Mucosa of rectum (tissue), 2 donors: ENCODE measurements around the gene HMCES.

Experiments
- H3K27ac ChIP-seq, 2 donors: one replicate each; pipeline ENCODE4 v1.7.0; 2013; ENCODE audit warnings: inconsistent platforms in 2 of 2, low read depth in 2 of 2, low read length in 2 of 2
- H3K27me3 ChIP-seq, 2 donors: one replicate each; pipeline ENCODE4 v1.7.0; 2013; ENCODE audit warnings: low read length in 2 of 2; ENCODE audit not compliant: control insufficient read depth in 2 of 2, insufficient read depth in 2 of 2
- H3K36me3 ChIP-seq, 2 donors: one replicate each; pipeline ENCODE4 v1.7.0; 2013; ENCODE audit warnings: low read length in 2 of 2; ENCODE audit not compliant: control insufficient read depth in 2 of 2, insufficient read depth in 2 of 2
- H3K4me1 ChIP-seq, 2 donors: one replicate each; pipeline ENCODE4 v1.7.0; 2013; ENCODE audit warnings: low read length in 2 of 2, mild to moderate bottlenecking in 1 of 2; ENCODE audit not compliant: control insufficient read depth in 2 of 2, insufficient read depth in 2 of 2
- H3K4me3 ChIP-seq, 2 donors: one replicate each; pipeline ENCODE4 v1.7.0; 2013; ENCODE audit warnings: low read length in 2 of 2
- H3K9ac ChIP-seq, 2 donors: one replicate each; pipeline ENCODE4 v1.7.0; 2013; ENCODE audit warnings: low read length in 2 of 2, low read depth in 1 of 2, mild to moderate bottlenecking in 1 of 2
- H3K9me3 ChIP-seq, 2 donors: one replicate each; pipeline ENCODE4 v1.7.0; 2013; ENCODE audit warnings: low read length in 2 of 2; ENCODE audit not compliant: control insufficient read depth in 2 of 2
- donor health status: healthy.
- donor health status: Normal muscosa, but diverticular disease.

The HMCES gene

DNA sequence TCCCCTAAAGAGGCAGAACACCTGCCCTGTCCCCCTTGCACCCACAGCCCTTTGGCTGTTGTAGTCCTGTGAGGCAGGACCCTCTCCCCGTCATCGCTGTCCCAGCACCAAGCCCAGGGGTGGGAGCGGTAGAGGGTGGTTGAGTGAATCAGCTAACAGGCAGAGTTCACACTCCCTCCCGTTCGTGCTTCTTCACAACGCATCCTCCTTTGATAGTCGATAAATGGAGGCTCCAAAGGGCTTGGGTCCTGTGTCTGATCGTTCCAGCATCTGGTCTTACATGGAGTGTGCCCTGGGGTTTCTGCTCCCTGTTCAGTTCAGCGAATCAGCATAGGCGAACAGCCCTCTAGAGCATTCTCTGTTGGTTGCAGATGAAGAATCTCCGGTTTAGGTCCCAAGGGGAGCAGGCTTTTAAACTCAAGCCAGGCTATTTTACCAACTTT is 820 bp upstream of the HMCES start:
- peaks cover 39 to 48% of the 10 kb centered on the region in 2 donors for H3K36me3 ChIP-seq
- H3K27me3 ChIP-seq, result no peaks in the 10 kb centered on the region
- peak overlapping the region; percentile 83 to 94 for H3K4me3 ChIP-seq
- H3K4me1 ChIP-seq, result peaks cover 10 to 13% of the 10 kb centered on the region in 2 donors
- H3K9ac ChIP-seq, result peak overlapping the region; percentile 86 to 90
- H3K27ac ChIP-seq, result peak overlapping the region; percentile 93 to 94
- H3K9me3 ChIP-seq, result no peaks in the 10 kb centered on the region

DNA sequence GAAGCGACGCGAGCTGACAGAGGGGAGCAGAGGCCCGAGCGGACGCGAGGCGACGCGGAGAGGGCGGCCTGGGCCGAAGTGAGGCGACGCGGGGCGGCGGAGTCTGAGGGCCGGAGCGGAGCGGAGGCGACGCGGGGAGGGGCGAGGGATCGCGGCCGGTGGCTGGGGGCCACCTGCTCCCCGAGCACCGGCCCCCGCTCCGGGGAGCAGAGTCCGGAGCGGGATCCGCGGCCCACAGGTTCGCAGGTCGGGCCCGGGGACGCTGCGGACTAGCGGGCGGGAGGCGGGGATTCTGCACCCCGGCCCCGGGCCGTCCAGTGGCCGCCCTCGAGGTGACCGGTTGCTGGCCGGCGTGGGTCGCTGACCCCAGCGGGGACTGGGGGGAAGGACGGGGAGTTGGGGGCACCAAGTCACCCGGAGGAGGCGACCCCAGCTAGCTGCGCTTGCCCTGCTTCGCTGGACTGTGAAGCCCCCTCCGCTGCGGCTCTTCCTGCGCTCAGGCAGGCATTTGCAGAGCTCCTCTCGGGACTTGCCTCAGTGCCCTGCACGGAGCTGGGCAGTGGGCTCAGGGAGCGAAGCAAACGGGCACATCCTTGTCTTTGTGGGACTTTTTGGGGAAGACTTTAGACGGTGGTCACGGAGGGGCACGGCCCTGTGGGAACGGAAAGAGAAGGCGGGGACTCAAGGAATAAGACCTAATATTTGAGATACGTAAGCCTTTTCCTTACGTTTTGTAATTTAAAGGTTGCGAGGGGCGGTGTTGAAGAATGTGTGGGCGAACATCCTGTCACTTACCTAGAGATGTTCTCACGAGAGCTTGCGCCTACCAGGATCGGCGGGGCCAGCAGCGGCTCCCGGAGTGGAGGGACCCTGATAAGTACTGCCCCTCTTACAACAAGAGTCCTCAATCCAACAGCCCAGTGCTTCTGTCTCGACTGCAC is 566 bp downstream of the HMCES start:
- Histone ChIP-seq H3K4me3 (peak overlapping the region; percentile 83 to 94), H3K9ac (peak overlapping the region; percentile 89 to 90), H3K27me3 (no peaks in the 10 kb centered on the region), H3K36me3 (peaks cover 33 to 35% of the 10 kb centered on the region in 2 donors), H3K4me1 (peaks cover 10 to 13% of the 10 kb centered on the region in 2 donors), H3K9me3 (no peaks in the 10 kb centered on the region), H3K27ac (peak overlapping the region; percentile 93 to 94)

DNA sequence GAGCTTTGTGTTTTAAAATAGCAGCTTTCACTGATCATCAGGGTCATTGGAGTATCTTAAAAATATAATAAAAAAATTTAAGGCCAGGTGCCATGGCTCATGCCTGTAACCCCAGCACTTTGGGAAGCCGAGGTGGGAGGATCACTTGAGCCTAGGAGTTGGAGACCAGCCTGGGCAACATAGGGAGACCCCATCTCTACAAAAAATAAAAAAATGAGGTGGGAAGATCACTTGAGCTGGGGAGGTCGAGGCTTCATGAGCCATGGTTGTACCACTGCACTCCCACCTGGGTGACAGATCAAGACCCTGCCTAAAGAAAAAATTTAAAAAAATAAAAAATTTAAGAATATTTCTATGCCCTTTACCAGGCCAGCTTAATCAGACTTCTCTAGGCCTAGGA is 1.5 kb downstream of the HMCES start:
- Histone ChIP-seq H3K4me1 (peaks cover 10 to 13% of the 10 kb centered on the region in 2 donors), H3K27ac (no peak overlapping the region)

GRCh38 chr3:129281726-129282125 is 3.1 kb downstream of the HMCES start:
- Histone ChIP-seq H3K9ac (no peak overlapping the region), H3K27me3 (no peaks in the 10 kb centered on the region), H3K36me3 (peaks cover 9 to 12% of the 10 kb centered on the region in 2 donors), H3K4me3 (no peak overlapping the region), H3K9me3 (no peaks in the 10 kb centered on the region), H3K4me1 (peaks cover 10 to 13% of the 10 kb centered on the region in 2 donors), H3K27ac (peak overlapping the region in 1 of 2 donors; percentile 61)

More for the DNA sequence above, 1.5 kb downstream of the HMCES start:
- Histone ChIP-seq H3K36me3 (peaks cover 23 to 26% of the 10 kb centered on the region in 2 donors), H3K9me3 (no peaks in the 10 kb centered on the region), H3K27me3 (no peaks in the 10 kb centered on the region), H3K4me3 (peak overlapping the region in 1 of 2 donors; percentile 94), H3K9ac (no peak overlapping the region)

GRCh38 chr3:129282727-129283327 is 4.2 kb downstream of the HMCES start:
- Histone ChIP-seq H3K36me3 (peaks cover under 1 to 2% of the 10 kb centered on the region in 2 donors), H3K9me3 (no peaks in the 10 kb centered on the region), H3K4me1 (peaks cover 7% of the 10 kb centered on the region in 2 donors), H3K27ac (peak overlapping the region; percentile 1 to 61), H3K4me3 (no peak overlapping the region), H3K27me3 (no peaks in the 10 kb centered on the region), H3K9ac (no peak overlapping the region)

GRCh38 chr3:129286081-129286480 is 7.4 kb downstream of the HMCES start:
- no peak overlapping the region for H3K27ac ChIP-seq
- H3K4me3 ChIP-seq, result no peak overlapping the region
- peaks cover 10 to 13% of the 10 kb centered on the region in 2 donors for H3K36me3 ChIP-seq
- H3K4me1 ChIP-seq, result no peaks in the 10 kb centered on the region
- no peaks in the 10 kb centered on the region for H3K9me3 ChIP-seq
- no peak overlapping the region for H3K9ac ChIP-seq
- no peaks in the 10 kb centered on the region for H3K27me3 ChIP-seq

GRCh38 chr3:129288446-129288845 is 9.8 kb downstream of the HMCES start:
- H3K9ac ChIP-seq, result no peak overlapping the region
- peaks cover 10 to 16% of the 10 kb centered on the region in 2 donors for H3K36me3 ChIP-seq
- H3K4me1 ChIP-seq, result no peaks in the 10 kb centered on the region
- H3K27ac ChIP-seq, result no peak overlapping the region
- H3K4me3 ChIP-seq, result no peak overlapping the region
- no peaks in the 10 kb centered on the region for H3K27me3 ChIP-seq
- H3K9me3 ChIP-seq, result no peaks in the 10 kb centered on the region

- Histone ChIP-seq H3K27ac (no peak overlapping the region), H3K9ac (no peak overlapping the region), H3K4me1 (no peaks in the 10 kb centered on the region), H3K9me3 (no peaks in the 10 kb centered on the region), H3K36me3 (peaks cover 10 to 17% of the 10 kb centered on the region in 2 donors), H3K27me3 (no peaks in the 10 kb centered on the region), H3K4me3 (no peak overlapping the region)
These were observed 10.7 kb downstream of the HMCES start for GRCh38 chr3:129289201-129289921.

DNA sequence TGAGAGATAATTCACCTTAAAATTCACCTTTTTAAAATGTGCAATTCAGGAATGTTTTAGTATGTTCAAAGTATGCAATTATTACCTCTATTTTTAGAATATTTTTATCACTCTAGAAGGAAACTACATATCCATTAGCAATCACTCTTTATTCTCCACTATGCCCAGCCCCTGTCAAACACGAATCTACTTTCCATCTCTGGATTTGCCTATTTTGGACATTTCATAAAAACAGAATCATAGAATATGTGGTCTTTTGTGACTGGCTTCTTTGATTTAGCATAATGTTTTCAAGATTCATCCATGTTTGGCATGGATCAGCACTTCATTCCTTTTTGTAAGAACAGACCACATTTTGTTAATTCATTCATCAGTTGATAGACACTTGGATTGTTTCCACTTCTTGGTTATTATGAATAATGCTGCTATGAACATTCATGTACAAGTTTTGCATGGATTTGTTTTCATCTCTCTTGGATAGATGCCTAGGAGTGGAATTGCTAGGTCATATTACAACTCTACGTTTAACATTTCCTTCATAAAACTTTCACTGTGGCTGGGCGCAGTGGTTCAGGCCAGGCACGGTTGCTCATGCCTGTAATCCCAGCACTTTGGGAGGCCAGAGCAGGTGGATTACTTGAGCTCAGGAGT is 12.7 kb downstream of the HMCES start:
- H3K27me3 ChIP-seq, result no peaks in the 10 kb centered on the region
- H3K9ac ChIP-seq, result no peak overlapping the region
- no peaks in the 10 kb centered on the region for H3K4me1 ChIP-seq
- H3K9me3 ChIP-seq, result no peaks in the 10 kb centered on the region
- no peak overlapping the region for H3K27ac ChIP-seq
- peaks cover 10 to 23% of the 10 kb centered on the region in 2 donors for H3K36me3 ChIP-seq
- H3K4me3 ChIP-seq, result no peak overlapping the region
